GM12891 (cell line): ENCODE measurements around the gene GMNN. TPM values are rescaled to one million over a fixed set of nuclear protein-coding genes. Genes with fewer than 3 reads are reported as not detected.
"Not testable (repeated sequence)": the region's sequence is repeated elsewhere in the genome, so short reads cannot be mapped to it uniquely, and the experiment has no call there.

Experiments
- DNase-seq: peaks from one replicate; pipeline ENCODE4 v3.0.0; 2011; ENCODE audit warnings: low spot score; ENCODE audit not compliant: insufficient read length
- FAIRE-seq: peaks from 2 replicates; lab custom pipeline; 2011; peaks lifted over from hg19 to GRCh38; lab: Jason Lieb, UNC
- PAX5 ChIP-seq: IDR thresholded peaks from 2 replicates; pipeline ENCODE4 v1.6.1; 2011; ENCODE audit warnings: low read length, moderate library complexity, mild to moderate bottlenecking; ENCODE audit not compliant: insufficient read depth, severe bottlenecking
- POLR2A ChIP-seq: IDR thresholded peaks from 2 replicates; pipeline ENCODE4 v1.6.1; 2011; ENCODE audit warnings: low read depth, low read length, control low read depth
- POLR2AphosphoS5 ChIP-seq: IDR thresholded peaks from 2 replicates; pipeline ENCODE4 v1.6.1; 2011; ENCODE audit warnings: low read depth, low read length, control low read depth
- POU2F2 ChIP-seq: IDR thresholded peaks from 2 replicates; pipeline ENCODE4 v1.6.1; 2011; ENCODE audit warnings: low read depth, mild to moderate bottlenecking, control low read depth, low read length, moderate library complexity
- SPI1 ChIP-seq: IDR thresholded peaks from 2 replicates; pipeline ENCODE4 v1.6.1; 2011; ENCODE audit warnings: low read depth, low read length, control low read depth
- TAF1 ChIP-seq: IDR thresholded peaks from 2 replicates; pipeline ENCODE4 v1.6.1; 2011; ENCODE audit warnings: low read depth, low read length, control low read depth
- polyA plus RNA-seq: library from polyadenylated mRNA; unstranded; fragments of >200 nt; gene quantifications from one replicate; pipeline ENCODE4 v1.2.1, GENCODE V29; 2012; ENCODE audit warnings: low read depth, missing spikeins, inconsistent platforms; ENCODE audit not compliant: missing spikeins

Gene GMNN
- polyA plus RNA-seq = 38.9 TPM

- peak; percentile 93 for TF ChIP-seq POLR2A
- no peak for TF ChIP-seq SPI1
- peak; percentile 84 for TF ChIP-seq TAF1
- no peak for TF ChIP-seq PAX5
- TF ChIP-seq POLR2AphosphoS5 = peak; percentile 92
- peak; percentile 49 for TF ChIP-seq POU2F2
- DNase-seq (peak; percentile 87), FAIRE-seq (peak; percentile 94)
Observed at GRCh38 chr6:24774696-24775519, at the start of gene GMNN. GMNN (plus strand) TSS chr6:24774937; CDS start chr6:24777247, 2,310 bp downstream.

- DNase-seq, FAIRE-seq: not testable (repeated sequence)
Observed at GRCh38 chr6:24730653-24731052, 44.1 kb upstream of the GMNN start.

GRCh38 chr6:24731456-24732134, 43.1 kb upstream of the GMNN start:
- not testable (repeated sequence) for DNase-seq, FAIRE-seq

GRCh38 chr6:24734166-24734565, 40.6 kb upstream of the GMNN start:
- no peak for FAIRE-seq

GRCh38 chr6:24734710-24735109, 40.0 kb upstream of the GMNN start:
- FAIRE-seq, DNase-seq: not testable (repeated sequence)

More at GRCh38 chr6:24734166-24734565, 40.6 kb upstream of the GMNN start:
- TF ChIP-seq POU2F2 (no peak), POLR2AphosphoS5 (no peak), POLR2A (no peak), TAF1 (no peak), PAX5 (no peak), SPI1 (no peak)
- DNase-seq = no peak

GRCh38 chr6:24738741-24739140, 36.0 kb upstream of the GMNN start:
- FAIRE-seq (no peak), DNase-seq (no peak)
- no peak for TF ChIP-seq POLR2AphosphoS5
- no peak for TF ChIP-seq SPI1
- TF ChIP-seq POLR2A = no peak
- no peak for TF ChIP-seq POU2F2
- no peak for TF ChIP-seq PAX5
- TF ChIP-seq TAF1 = no peak

GRCh38 chr6:24740861-24741260, 33.9 kb upstream of the GMNN start:
- TF ChIP-seq POLR2AphosphoS5 = no peak
- TF ChIP-seq POU2F2 = no peak
- TF ChIP-seq SPI1 = no peak
- TF ChIP-seq POLR2A = no peak
- TF ChIP-seq PAX5 = no peak
- no peak for TF ChIP-seq TAF1
- DNase-seq = no peak
- FAIRE-seq = no peak

- FAIRE-seq = no peak
- TF ChIP-seq PAX5 (no peak), TAF1 (no peak), SPI1 (no peak), POLR2A (no peak), POLR2AphosphoS5 (no peak), POU2F2 (no peak)
- no peak for DNase-seq
Observed at GRCh38 chr6:24742216-24742738, 32.5 kb upstream of the GMNN start.

GRCh38 chr6:24743265-24743943, 31.3 kb upstream of the GMNN start:
- TF ChIP-seq TAF1 (no peak), SPI1 (peak; percentile 22; the same call in 1 of the 2 replicates)
- FAIRE-seq (peak; percentile 50), DNase-seq (no peak)

GRCh38 chr6:24743944-24744335, 30.8 kb upstream of the GMNN start:
- DNase-seq (no peak), FAIRE-seq (no peak)
- no peak for TF ChIP-seq POU2F2
- peak; percentile 91 for TF ChIP-seq SPI1
